ENCODE measurements around the gene MEIOC.

- TF ChIP-seq CTCF (IDR thresholded peaks at IDR 0.05) (no peak), POLR2A (IDR thresholded peaks at IDR 0.05) (no peak)
Observed at GRCh38 chr17:44688200-44688599, 31.9 kb downstream of the MEIOC start.

Measured in testis (tissue), 2 donors.